HCT116 (cell line): Measurements from ENCODE around the gene MICALL1. TPM values are rescaled to one million over a fixed set of nuclear protein-coding genes. Genes with fewer than 3 reads are reported as not detected.

Experiments
- ATAC-seq: fragments of 200-7000 bp; cut with Tn5 transposase; 2 replicates; pipeline ENCODE4 v1.9.1; 2020; ENCODE audit warnings: mild to moderate bottlenecking, moderate library complexity
- BruUV-seq: library from RNA; stranded (reverse); fragments of 400-500 nt; replicated peaks from 2 replicates; lab custom pipeline; 2021; lab: Mats Ljungman, UMichigan
- CTCF ChIA-PET: fragments of 300-600 bp; sonication (Branson Sonifier 250); formaldehyde crosslinking; loops from one replicate; lab custom pipeline; 2021; ENCODE audit warnings: antibody characterized with exemption; lab: Charles Lee
- POLR2A ChIA-PET: fragments of 300-600, 350-600 bp; sonication (Branson Sonifier 250); formaldehyde crosslinking; loops from one replicate; lab custom pipeline; 2021; ENCODE audit warnings: antibody characterized with exemption; lab: Charles Lee
- RAD21 ChIA-PET, 2 experiments: fragments of 300-600 bp; sonication (Branson Sonifier 250); formaldehyde crosslinking; loops; one replicate each; lab custom pipeline; 2023; ENCODE audit warnings: low total read pairs in 2 of 2; ENCODE audit not compliant: uncharacterized antibody in 2 of 2, unreplicated experiment in 2 of 2, low non-redundant PET in 1 of 2; lab: Charles Lee
- DNase-seq: peaks from one replicate; pipeline ENCODE4 v3.0.0-alpha.2; 2010; ENCODE audit warnings: low read depth, low spot score
- H2AFZ ChIP-seq: fragments of 200-600 bp; shearing (Covaris generic), sonication (generic); 2 replicates; pipeline ENCODE4 v1.6.1; 2017; ENCODE audit warnings: low read depth, mixed run types, mixed read lengths, antibody characterized with exemption, low read length; ENCODE audit not compliant: poor library complexity, severe bottlenecking
- H3K27ac ChIP-seq: 2 replicates; pipeline ENCODE4 v1.5.1; 2012; ENCODE audit warnings: low read depth, low read length
- H3K27me3 ChIP-seq: fragments of 200-600 bp; sonication (generic); 2 replicates; pipeline ENCODE4 v1.6.1; 2016; ENCODE audit warnings: mixed run types, low read length, mixed read lengths; ENCODE audit not compliant: insufficient read depth
- H3K36me3 ChIP-seq, 2 experiments: fragments of 200-500 bp in 1 of 2; fragments of 200-600 bp in 1 of 2; sonication (Bioruptor generic) in 1 of 2; sonication (generic) in 1 of 2; 2 replicates each; pipeline versions ENCODE4 v1.5.1 to v1.6.1; 2014 to 2016; ENCODE audit warnings: low read length in 2 of 2, inconsistent platforms in 1 of 2, mixed read lengths in 1 of 2, mixed run types in 1 of 2; ENCODE audit not compliant: insufficient read depth in 2 of 2, control insufficient read depth in 1 of 2
- H3K4me1 ChIP-seq, 2 experiments: fragments of 200-600 bp in 1 of 2; sonication (generic) in 1 of 2; 2 replicates each; pipeline versions ENCODE4 v1.5.1 to v1.6.1; 2012 to 2017; ENCODE audit warnings: low read length in 2 of 2, inconsistent platforms in 1 of 2, mild to moderate bottlenecking in 1 of 2, mixed read lengths in 1 of 2, mixed run types in 1 of 2, moderate library complexity in 1 of 2; ENCODE audit not compliant: insufficient read depth in 2 of 2, control insufficient read depth in 1 of 2
- H3K4me2 ChIP-seq: fragments of 200-600 bp; sonication (generic); 2 replicates; pipeline ENCODE4 v1.6.1; 2017; ENCODE audit warnings: mixed run types, low read length, mixed read lengths
- H3K4me3 ChIP-seq, 2 experiments: fragments of 200-600 bp in 1 of 2; sonication (generic) in 1 of 2; replicated peaks in 1 of 2; 2 replicates each; pipeline ENCODE4 v1.5.1; 2011 to 2016; ENCODE audit warnings: low read length in 2 of 2, control low read depth in 1 of 2, low read depth in 1 of 2, mild to moderate bottlenecking in 1 of 2, mixed read lengths in 1 of 2, mixed run types in 1 of 2
- H3K79me2 ChIP-seq: fragments of 200-600 bp; sonication (generic); 2 replicates; pipeline ENCODE4 v1.6.1; 2017; ENCODE audit warnings: mild to moderate bottlenecking, mixed run types, low read length, moderate library complexity, mixed read lengths; ENCODE audit not compliant: insufficient read depth
- H3K9ac ChIP-seq: fragments of 200-600 bp; sonication (generic); 2 replicates; pipeline ENCODE4 v1.6.1; 2016; ENCODE audit warnings: low read length, mixed read lengths
- H3K9me2 ChIP-seq: fragments of 200-600 bp; sonication (generic), shearing (Covaris generic); 2 replicates; pipeline ENCODE4 v1.6.1; 2017; ENCODE audit warnings: mixed run types, mild to moderate bottlenecking, moderate library complexity; ENCODE audit not compliant: insufficient read depth
- H3K9me3 ChIP-seq, 2 experiments: fragments of 200-500 bp in 1 of 2; fragments of 200-600 bp in 1 of 2; sonication (Bioruptor generic) in 1 of 2; sonication (generic) in 1 of 2; 2 replicates each; pipeline ENCODE4 v1.6.1; 2014 to 2017; ENCODE audit warnings: low read length in 2 of 2, mixed read lengths in 2 of 2, inconsistent platforms in 1 of 2, low read depth in 1 of 2, mild to moderate bottlenecking in 1 of 2, mixed run types in 1 of 2, moderate library complexity in 1 of 2; ENCODE audit not compliant: control insufficient read depth in 1 of 2, insufficient read depth in 1 of 2
- H4K20me1 ChIP-seq: fragments of 200-600 bp; sonication (generic), shearing (Covaris generic); 2 replicates; pipeline ENCODE4 v1.6.1; 2017; ENCODE audit warnings: mixed run types, mild to moderate bottlenecking, moderate library complexity; ENCODE audit not compliant: insufficient read depth
- ELF1 ChIP-seq: IDR thresholded peaks from 2 replicates; pipeline ENCODE4 v1.6.1; 2012; ENCODE audit warnings: low read depth, borderline replicate concordance
- FOSL1 ChIP-seq: IDR thresholded peaks from 2 replicates; pipeline ENCODE4 v1.6.1; 2012; ENCODE audit warnings: low read depth
- JUND ChIP-seq: IDR thresholded peaks from 2 replicates; pipeline ENCODE4 v1.6.1; 2012
- REST ChIP-seq: IDR thresholded peaks from 2 replicates; pipeline ENCODE4 v1.6.1; 2012; ENCODE audit warnings: low read depth
- SRF ChIP-seq: IDR thresholded peaks from 2 replicates; pipeline ENCODE4 v1.6.1; 2012; ENCODE audit warnings: low read depth
- TCF7L2 ChIP-seq: IDR thresholded peaks from 2 replicates; pipeline ENCODE4 v1.7.0; 2011; ENCODE audit warnings: borderline replicate concordance, inconsistent platforms; ENCODE audit not compliant: insufficient read depth, insufficient read length; ENCODE audit errors: extremely low read depth
- YY1 ChIP-seq: IDR thresholded peaks from 2 replicates; pipeline ENCODE4 v1.6.1; 2011; ENCODE audit warnings: low read length, low read depth, moderate library complexity, mild to moderate bottlenecking; ENCODE audit not compliant: insufficient replicate concordance; ENCODE audit errors: extremely low read depth
- ZBTB33 ChIP-seq: IDR thresholded peaks from 2 replicates; pipeline ENCODE4 v1.6.1; 2011; ENCODE audit warnings: mild to moderate bottlenecking, low read length, moderate library complexity; ENCODE audit not compliant: insufficient replicate concordance; ENCODE audit errors: extremely low read depth
- intact Hi-C: fragments of 100-400 bp; cut with micrococcal nuclease; formaldehyde crosslinking; loops from 2 replicates; pipeline ENCODE4 v1.10.0; 2022
- total RNA-seq: library from RNA; stranded (reverse); gene quantifications from one replicate; pipeline ENCODE4 v1.2.1, GENCODE V29; 2021; ENCODE audit not compliant: unreplicated experiment

MICALL1 gene
- total RNA-seq, 1 experiment from 2014 or later: 35.2 TPM

GRCh38 chr22:37976547-37976946 is 70.5 kb downstream of the MICALL1 start (continued):
- TF ChIP-seq ZBTB33 (no peak), SRF (no peak), TCF7L2 (no peak)

DNA sequence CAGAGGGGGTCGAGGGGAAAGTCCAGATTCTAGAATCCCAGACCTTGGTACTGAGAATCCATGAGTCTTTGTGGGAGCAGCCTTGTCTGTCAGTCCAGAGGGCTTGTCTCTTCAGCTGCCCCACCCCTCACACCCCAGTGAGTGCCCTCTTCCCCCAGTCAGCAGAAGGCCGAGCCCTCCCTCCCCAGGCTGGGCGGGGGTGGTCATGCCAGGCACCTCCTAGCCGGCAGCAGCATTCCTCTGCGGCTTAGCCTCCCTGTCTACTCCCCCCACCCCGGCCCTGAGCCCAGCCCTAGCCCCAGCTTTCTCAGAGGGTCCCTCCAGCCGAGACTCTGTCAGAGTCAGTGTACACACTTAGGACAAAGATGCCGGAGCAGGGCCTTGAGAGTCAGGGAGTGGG is 73.7 kb downstream of the MICALL1 start:
- ATAC-seq (no peak), DNase-seq (no peak)
- Histone ChIP-seq H3K9me3 (no peaks in the 10 kb centered on the region), H3K79me2 (no peaks in the 10 kb centered on the region), H2AFZ (no peak overlapping the region), H4K20me1 (no peaks in the 10 kb centered on the region), H3K4me2 (no peak overlapping the region), H3K36me3 (no peaks in the 10 kb centered on the region), H3K27ac (no peak overlapping the region), H3K9ac (no peak overlapping the region), H3K4me1 (no peaks in the 10 kb centered on the region), H3K4me3 (no peak overlapping the region), H3K27me3 (no peaks in the 10 kb centered on the region), H3K9me2 (no peaks in the 10 kb centered on the region)
- ChIA-PET CTCF (no interaction called here), RAD21 (no interaction called here), POLR2A (no interaction called here)
- BruUV-seq: no TSS peak
- intact Hi-C loops: no loop called here
- no peak for TF ChIP-seq TCF7L2
- no peak for TF ChIP-seq ELF1
- no peak for TF ChIP-seq JUND
- TF ChIP-seq YY1: no peak
- TF ChIP-seq REST: no peak
- TF ChIP-seq FOSL1: no peak
